PC-9 (cell line): Measurements from ENCODE around the gene RNF41. TPM values are rescaled to one million over a fixed set of nuclear protein-coding genes. Genes with fewer than 3 reads are reported as not detected.

Experiments
- Bru-seq: library from RNA; stranded (reverse); fragments of 400-500 nt; gene quantifications from one replicate; lab custom pipeline; 2021; lab: Mats Ljungman, UMichigan
- BruChase-seq, 2 experiments: library from RNA; stranded (reverse); fragments of 400-500 nt; gene quantifications; one replicate each; lab custom pipeline; 2021; lab: Mats Ljungman, UMichigan
- BruUV-seq: library from RNA; stranded (reverse); fragments of 400-500 nt; replicated peaks from 2 replicates; lab custom pipeline; 2021; lab: Mats Ljungman, UMichigan
- CTCF ChIA-PET: fragments of 300-600 bp; sonication (Branson Sonifier 250); formaldehyde crosslinking; loops from one replicate; lab custom pipeline; 2022; ENCODE audit warnings: antibody characterized with exemption; lab: Charles Lee
- POLR2A ChIA-PET: fragments of 300-600 bp; sonication (Branson Sonifier 250); formaldehyde crosslinking; loops from one replicate; lab custom pipeline; 2022; ENCODE audit warnings: antibody characterized with exemption; ENCODE audit not compliant: unreplicated experiment; lab: Charles Lee
- DNase-seq, 2 experiments: peaks; one replicate each; pipeline versions ENCODE4 v3.0.0 to v3.0.0-alpha.2; 2015 to 2022; ENCODE audit warnings: mixed read lengths in 1 of 2
- H2AFZ ChIP-seq: fragments of 200-600 bp; sonication (generic); 2 replicates; pipeline ENCODE4 v1.8.1; 2017; ENCODE audit warnings: antibody characterized with exemption
- H3F3A ChIP-seq: fragments of 200-600 bp; sonication (generic); 2 replicates; pipeline ENCODE4 v1.8.1; 2017; ENCODE audit warnings: antibody characterized with exemption, mild to moderate bottlenecking, low read depth; ENCODE audit not compliant: insufficient read depth
- H3K27ac ChIP-seq: fragments of 200-600 bp; sonication (generic); 2 replicates; pipeline ENCODE4 v1.6.1; 2016; ENCODE audit warnings: mixed run types
- H3K27me3 ChIP-seq: fragments of 200-600 bp; sonication (generic); 2 replicates; pipeline ENCODE4 v1.6.1; 2016; ENCODE audit warnings: low read depth, mixed run types; ENCODE audit not compliant: insufficient read depth
- H3K36me3 ChIP-seq: fragments of 200-600 bp; sonication (generic); 2 replicates; pipeline ENCODE4 v1.6.1; 2016; ENCODE audit warnings: low read depth, mixed run types
- H3K4me1 ChIP-seq: fragments of 200-600 bp; sonication (generic); replicated peaks from 2 replicates; pipeline ENCODE4 v1.6.1; 2016; ENCODE audit warnings: mixed run types; ENCODE audit not compliant: insufficient read depth
- H3K4me2 ChIP-seq: fragments of 200-600 bp; sonication (generic); 2 replicates; pipeline ENCODE4 v1.6.1; 2017; ENCODE audit warnings: mixed run types
- H3K4me3 ChIP-seq: fragments of 200-600 bp; sonication (generic); 2 replicates; pipeline ENCODE4 v1.6.1; 2016; ENCODE audit warnings: mixed run types
- H3K79me2 ChIP-seq: fragments of 200-600 bp; sonication (generic); 2 replicates; pipeline ENCODE4 v1.6.1; 2017; ENCODE audit warnings: low read depth, mixed run types
- H3K9me2 ChIP-seq: fragments of 200-600 bp; sonication (generic); 2 replicates; pipeline ENCODE4 v1.8.1; 2017; ENCODE audit warnings: mild to moderate bottlenecking; ENCODE audit not compliant: insufficient read depth
- H3K9me3 ChIP-seq: fragments of 200-600 bp; sonication (generic); 2 replicates; pipeline ENCODE4 v1.8.1; 2016; ENCODE audit warnings: low read depth; ENCODE audit not compliant: insufficient read depth
- H4K20me1 ChIP-seq: fragments of 200-600 bp; sonication (generic); 2 replicates; pipeline ENCODE4 v1.8.1; 2017; ENCODE audit not compliant: insufficient read depth
- CTCF ChIP-seq: fragments of 200-600 bp; sonication (generic); conservative IDR thresholded peaks from 2 replicates; pipeline ENCODE4 v1.6.1; 2017; ENCODE audit warnings: mixed run types, antibody characterized with exemption, mild to moderate bottlenecking, moderate library complexity
- EZH2 ChIP-seq: fragments of 200-600 bp; sonication (generic); IDR thresholded peaks from 2 replicates; pipeline ENCODE4 v1.8.0; 2017; ENCODE audit warnings: antibody characterized with exemption, low read depth
- intact Hi-C: fragments of 100-400 bp; cut with micrococcal nuclease; formaldehyde crosslinking; loops from one replicate; pipeline ENCODE4 v1.10.0; 2022; ENCODE audit not compliant: unreplicated experiment
- long read RNA-seq: library from polyadenylated mRNA; stranded (forward); transcript quantifications from one replicate; pipeline ENCODE4 v2.0.0, GENCODE V29; 2022
- total RNA-seq: library from RNA; stranded (reverse); gene quantifications from 2 replicates; pipeline ENCODE4 v1.2.3, GENCODE V29; 2021

The RNF41 gene
- total RNA-seq (29.5 and 33.4 TPM in 2 replicates), Bru-seq, nascent RNA (percentile 68 among the genes with signal in this experiment), BruChase-seq, experiment 1, labeled RNA remaining after a 2-hour chase (percentile 70 among the genes with signal in this experiment), BruChase-seq, experiment 2, labeled RNA remaining after a 6-hour chase (percentile 83 among the genes with signal in this experiment)
- long read RNA-seq, full-length matches to known transcripts: 21 of 29 reads
- long read RNA-seq, partial matches to known transcripts: 4 of 29 reads
- long read RNA-seq, other reads (novel, unspliced or antisense): 4 of 29 reads

GRCh38 chr12:56221757-56222530, at the start of gene RNF41:
Gene RNF41 (minus strand): TSS chr12:56221922. CDS start chr12:56214047, 7,875 bp downstream.
- H3K27ac ChIP-seq: peak within 1 kb of the TSS; percentile 64
- H3F3A ChIP-seq: peaks cover 27% of the 10 kb centered on the region; the same call in 1 of the 2 replicates
- TF ChIP-seq EZH2 (no peak), CTCF (no peak; the same call in 1 of the 2 replicates)
- peaks cover 24% of the 10 kb centered on the region for H3K79me2 ChIP-seq
- no peaks in the 10 kb centered on the region for H3K9me3 ChIP-seq
- H4K20me1 ChIP-seq: no peaks in the 10 kb centered on the region
- H2AFZ ChIP-seq: peak within 1 kb of the TSS; percentile 89
- intact Hi-C loops: loop anchor here (1.0 to 5.0 kb wide), 4 partner anchors 25 to 180 kb away; partner anchors contain the start of genes COQ10A, CS and RPS26
- peaks cover 27% of the 10 kb centered on the region for H3K4me1 ChIP-seq
- H3K9me2 ChIP-seq: no peaks in the 10 kb centered on the region
- ChIA-PET CTCF (interaction anchor here (0.5 to 2.0 kb wide), 15 partner anchors 10 to 415 kb away, joined by 3 to 14 read pairs (median 3); partner anchors contain the start of genes ESYT1, RBMS2, SMARCC2 and STAT2), POLR2A (interaction anchor here (0.5 to 1.0 kb wide), 23 partner anchors 16 to 415 kb away, joined by 3 to 15 read pairs (median 3); partner anchors contain the start of genes ESYT1, ORMDL2, SMARCC2 and STAT2)
- H3K36me3 ChIP-seq: no peaks in the 10 kb centered on the region
- TSS peak; percentile 85 for BruUV-seq
- peak; percentile 91 to 97 for DNase-seq
- H3K4me3 ChIP-seq: peak within 1 kb of the TSS; percentile 88
- H3K27me3 ChIP-seq: no peaks in the 10 kb centered on the region
- peak within 1 kb of the TSS; percentile 87 for H3K4me2 ChIP-seq

- Histone ChIP-seq H3K36me3 (peaks cover 14% of the 10 kb centered on the region), H3K79me2 (no peaks in the 10 kb centered on the region), H3K4me2 (no peak overlapping the region), H3K4me1 (peaks cover 4% of the 10 kb centered on the region; the same call in 1 of the 2 replicates), H3K9me3 (no peaks in the 10 kb centered on the region), H2AFZ (no peak overlapping the region), H3K27me3 (no peaks in the 10 kb centered on the region), H4K20me1 (no peaks in the 10 kb centered on the region), H3K9me2 (no peaks in the 10 kb centered on the region), H3F3A (peaks cover 32% of the 10 kb centered on the region; the same call in 1 of the 2 replicates), H3K27ac (no peak overlapping the region), H3K4me3 (no peak overlapping the region)
- BruUV-seq: no TSS peak
- intact Hi-C loops: no loop called here
- POLR2A ChIA-PET: interaction anchor here (0.6 kb wide), 1 partner anchor 224 kb away, joined by 6 read pairs; no protein-coding TSS in a partner anchor
- CTCF ChIA-PET: interaction anchor here (0.5 to 0.6 kb wide), 3 partner anchors 33 to 297 kb away, joined by 3 to 17 read pairs (median 5); no protein-coding TSS in a partner anchor
- no peak for DNase-seq
- TF ChIP-seq CTCF: peak; percentile 39; the same call in 1 of the 2 replicates
- TF ChIP-seq EZH2: no peak
These were observed 49.3 kb upstream of the RNF41 start for GRCh38 chr12:56271031-56271430.
